ENCODE results near the gene NOL11. TPM values are rescaled to one million over a fixed set of nuclear protein-coding genes. Genes with fewer than 3 reads are reported as not detected.

NOL11 gene
- total RNA-seq, 3 donors from 2014 or later = 25.1 to 45.5 (median 35.4) TPM

DNA sequence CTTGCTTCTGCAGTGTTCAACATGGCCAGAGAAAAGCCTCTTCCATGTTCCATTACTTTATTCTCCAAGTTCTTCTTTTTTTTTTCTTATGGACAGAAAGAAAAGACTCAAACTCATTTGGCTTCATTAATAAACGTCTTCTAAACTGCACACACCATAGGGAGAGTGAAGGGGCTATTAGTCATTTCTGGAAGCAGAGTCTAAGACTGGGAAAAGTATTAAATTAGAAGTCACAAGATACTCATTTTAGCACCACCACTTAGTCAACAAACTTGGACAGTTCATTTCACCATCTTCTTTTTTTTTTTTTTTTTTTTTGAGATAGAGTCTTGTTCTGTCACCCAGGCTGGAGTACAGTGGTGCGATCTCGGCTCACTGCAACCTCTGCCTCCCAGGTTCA lies 52.8 kb downstream of the NOL11 start:
- no peaks in the 10 kb centered on the region for H3K9me3 ChIP-seq
- H3K36me3 ChIP-seq = no peaks in the 10 kb centered on the region
- H3K27me3 ChIP-seq = no peaks in the 10 kb centered on the region
- intact Hi-C loops (cut with DNase I; ENCODE audit: low total_unique reads) = no loop called here
- DNase-seq (ENCODE audit: low spot score in 2 of 2) = no peak
- no peaks in the 10 kb centered on the region for H3K4me1 ChIP-seq
- no peak overlapping the region for H3K4me3 ChIP-seq
- TF ChIP-seq POLR2AphosphoS5 (IDR thresholded peaks at IDR 0.05) (no peak), POLR2A (IDR thresholded peaks at IDR 0.05) (no peak)
- TF ChIP-seq, protein P1, sequence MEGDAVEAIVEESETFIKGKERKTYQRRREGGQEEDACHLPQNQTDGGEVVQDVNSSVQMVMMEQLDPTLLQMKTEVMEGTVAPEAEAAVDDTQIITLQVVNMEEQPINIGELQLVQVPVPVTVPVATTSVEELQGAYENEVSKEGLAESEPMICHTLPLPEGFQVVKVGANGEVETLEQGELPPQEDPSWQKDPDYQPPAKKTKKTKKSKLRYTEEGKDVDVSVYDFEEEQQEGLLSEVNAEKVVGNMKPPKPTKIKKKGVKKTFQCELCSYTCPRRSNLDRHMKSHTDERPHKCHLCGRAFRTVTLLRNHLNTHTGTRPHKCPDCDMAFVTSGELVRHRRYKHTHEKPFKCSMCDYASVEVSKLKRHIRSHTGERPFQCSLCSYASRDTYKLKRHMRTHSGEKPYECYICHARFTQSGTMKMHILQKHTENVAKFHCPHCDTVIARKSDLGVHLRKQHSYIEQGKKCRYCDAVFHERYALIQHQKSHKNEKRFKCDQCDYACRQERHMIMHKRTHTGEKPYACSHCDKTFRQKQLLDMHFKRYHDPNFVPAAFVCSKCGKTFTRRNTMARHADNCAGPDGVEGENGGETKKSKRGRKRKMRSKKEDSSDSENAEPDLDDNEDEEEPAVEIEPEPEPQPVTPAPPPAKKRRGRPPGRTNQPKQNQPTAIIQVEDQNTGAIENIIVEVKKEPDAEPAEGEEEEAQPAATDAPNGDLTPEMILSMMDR (IDR thresholded peaks at IDR 0.05) = no peak
- H3K27ac ChIP-seq = no peak overlapping the region

DNA sequence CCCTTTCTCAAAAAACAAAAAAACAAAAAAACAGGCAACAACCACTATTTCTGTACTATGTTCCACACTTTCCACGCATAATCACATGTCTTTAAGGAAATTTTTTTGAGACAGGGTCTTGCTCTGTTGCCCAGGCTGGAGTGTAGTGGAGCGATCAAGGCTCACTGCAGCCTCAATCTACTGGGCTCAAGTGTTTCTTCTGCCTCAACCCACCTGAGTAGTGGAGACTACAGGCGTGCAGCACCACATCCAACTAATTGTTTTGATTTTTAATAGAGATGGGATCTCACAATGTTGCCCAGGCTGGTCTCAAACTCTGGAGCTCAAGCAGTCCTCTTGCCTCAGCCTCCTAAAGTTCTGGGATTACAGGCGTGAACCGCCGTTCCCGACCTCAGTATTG lies 54.9 kb downstream of the NOL11 start:
- H3K27me3 ChIP-seq = no peaks in the 10 kb centered on the region
- DNase-seq (ENCODE audit: low spot score in 2 of 2) = no peak
- H3K36me3 ChIP-seq = no peaks in the 10 kb centered on the region
- intact Hi-C loops (cut with DNase I; ENCODE audit: low total_unique reads) = no loop called here
- H3K4me3 ChIP-seq = no peak overlapping the region
- H3K4me1 ChIP-seq = no peaks in the 10 kb centered on the region
- no peaks in the 10 kb centered on the region for H3K9me3 ChIP-seq
- TF ChIP-seq POLR2A (IDR thresholded peaks at IDR 0.05) = no peak
- TF ChIP-seq, protein P1 (IDR thresholded peaks at IDR 0.05) = no peak
- TF ChIP-seq POLR2AphosphoS5 (IDR thresholded peaks at IDR 0.05) = no peak
- no peak overlapping the region for H3K27ac ChIP-seq

DNA sequence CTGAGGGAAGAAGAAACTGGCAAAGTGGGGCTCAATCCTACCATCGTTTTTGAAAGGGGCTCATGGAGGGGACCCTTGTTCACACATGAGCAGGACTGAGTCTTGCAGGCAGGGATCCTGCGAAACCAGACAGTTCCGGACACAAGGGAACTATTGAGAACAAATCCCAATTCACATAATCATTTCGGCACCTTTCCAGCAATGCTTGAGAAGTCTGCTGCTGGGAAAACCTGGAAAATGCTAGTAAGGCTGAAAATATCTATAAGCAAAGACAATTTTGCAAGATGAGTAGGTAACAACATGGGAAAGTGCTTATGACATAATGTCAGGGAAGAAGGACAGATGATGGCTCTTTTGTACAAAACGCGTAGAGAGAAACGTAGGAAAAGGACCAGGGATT lies 55.5 kb downstream of the NOL11 start:
- Histone ChIP-seq H3K9me3 (no peaks in the 10 kb centered on the region), H3K4me3 (no peak overlapping the region), H3K36me3 (no peaks in the 10 kb centered on the region), H3K27ac (no peak overlapping the region), H3K27me3 (no peaks in the 10 kb centered on the region), H3K4me1 (no peaks in the 10 kb centered on the region)
- intact Hi-C loops (cut with DNase I; ENCODE audit: low total_unique reads) = no loop called here
- TF ChIP-seq, protein P1 (IDR thresholded peaks at IDR 0.05) = no peak
- TF ChIP-seq POLR2AphosphoS5 (IDR thresholded peaks at IDR 0.05) (no peak), POLR2A (IDR thresholded peaks at IDR 0.05) (no peak)
- no peak for DNase-seq (ENCODE audit: low spot score in 2 of 2)

DNA sequence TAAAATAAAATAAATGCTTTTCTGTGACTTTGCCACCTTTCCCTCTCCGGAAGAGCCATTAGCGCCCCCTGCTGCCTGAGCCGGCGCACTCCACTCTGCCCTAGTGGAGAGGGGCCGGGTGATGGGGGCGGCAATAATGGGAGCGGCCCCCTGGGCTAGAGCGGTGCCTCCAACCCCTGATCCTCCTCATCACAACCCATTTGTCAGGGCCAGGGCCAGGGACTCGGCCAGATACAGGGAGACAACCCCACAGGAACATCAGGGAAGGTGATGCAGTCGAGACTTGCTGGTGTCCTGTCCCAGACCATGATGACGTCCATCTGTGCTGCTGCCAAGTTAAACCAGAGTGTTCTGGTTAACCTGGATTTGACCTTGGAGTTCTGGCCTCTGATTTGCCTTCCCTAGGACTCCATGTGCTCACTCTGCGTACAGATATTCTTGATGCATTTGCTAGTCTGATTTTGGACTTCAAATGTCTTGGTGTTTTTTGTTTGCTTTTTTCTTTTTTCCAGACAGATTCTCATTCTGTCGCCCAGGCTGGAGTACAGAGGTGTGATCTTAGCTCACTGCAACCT lies 61.4 kb downstream of the NOL11 start:
- Histone ChIP-seq H3K27me3 (no peaks in the 10 kb centered on the region), H3K27ac (no peak overlapping the region), H3K4me3 (peak overlapping the region in 1 of 3 donors; percentile 33), H3K4me1 (no peaks in the 10 kb centered on the region), H3K9me3 (no peaks in the 10 kb centered on the region), H3K36me3 (no peaks in the 10 kb centered on the region)
- intact Hi-C loops (cut with DNase I; ENCODE audit: low total_unique reads) = no loop called here
- TF ChIP-seq POLR2AphosphoS5 (IDR thresholded peaks at IDR 0.05) (peak in 1 of 3 donors; percentile 13), POLR2A (IDR thresholded peaks at IDR 0.05) (no peak)
- TF ChIP-seq, protein P1 (IDR thresholded peaks at IDR 0.05) = peak in 2 of 3 donors; percentile 26 to 58
- peak; percentile 24 to 55 for DNase-seq (ENCODE audit: low spot score in 2 of 2)

DNA sequence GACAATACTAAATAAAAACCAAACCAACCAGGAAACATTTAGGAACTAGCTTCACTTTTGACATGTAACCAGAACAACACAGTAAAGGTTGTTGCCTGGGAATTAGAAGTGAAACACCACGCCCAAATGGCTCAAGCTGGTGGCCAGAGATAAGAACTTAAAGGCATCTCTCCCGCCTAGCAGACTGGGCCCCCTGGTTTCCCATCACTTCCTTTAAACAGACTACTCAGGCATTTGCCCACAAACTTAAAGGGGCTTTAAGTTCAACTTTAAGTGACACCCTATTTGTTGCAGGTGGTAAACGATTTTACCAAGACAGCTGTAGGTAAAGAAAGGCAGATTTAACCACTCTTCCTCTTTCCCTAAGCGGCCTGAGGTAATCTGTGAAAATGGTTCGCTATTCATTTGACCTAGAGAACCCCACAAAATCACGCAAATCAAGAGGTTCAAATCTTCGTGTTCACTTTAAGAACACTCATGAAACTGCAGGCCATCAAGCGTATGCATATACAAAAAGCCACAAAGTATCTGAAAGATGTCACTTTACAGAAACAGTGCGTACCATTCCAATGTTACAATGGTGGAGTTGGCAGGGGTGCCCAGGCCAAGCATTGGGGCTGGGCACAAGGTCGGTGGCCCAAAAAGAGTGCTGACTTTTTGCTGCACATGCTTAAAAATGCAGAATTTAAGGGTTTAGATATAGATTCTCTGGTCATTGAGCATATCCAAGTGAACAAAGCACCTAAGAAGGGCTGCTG lies 66.8 kb downstream of the NOL11 start:
- TF ChIP-seq POLR2A (IDR thresholded peaks at IDR 0.05) (no peak), POLR2AphosphoS5 (IDR thresholded peaks at IDR 0.05) (no peak)
- TF ChIP-seq, protein P1 (IDR thresholded peaks at IDR 0.05) = no peak
- no peaks in the 10 kb centered on the region for H3K9me3 ChIP-seq
- DNase-seq (ENCODE audit: low spot score in 2 of 2) = no peak
- intact Hi-C loops (cut with DNase I; ENCODE audit: low total_unique reads) = no loop called here
- no peaks in the 10 kb centered on the region for H3K27me3 ChIP-seq
- H3K4me1 ChIP-seq = no peaks in the 10 kb centered on the region
- H3K4me3 ChIP-seq = no peak overlapping the region
- no peak overlapping the region for H3K27ac ChIP-seq
- no peaks in the 10 kb centered on the region for H3K36me3 ChIP-seq
